H1 (cell line): Measurements from ENCODE around the gene PLXNA3. TPM values are rescaled to one million over a fixed set of nuclear protein-coding genes. Genes with fewer than 3 reads are reported as not detected.

Source experiments
- CTCF ChIA-PET: fragments of 300-600 bp; sonication (Branson Sonifier 250); formaldehyde crosslinking; loops from one replicate; lab custom pipeline; 2021; ENCODE audit not compliant: partially characterized antibody; lab: Charles Lee
- POLR2A ChIA-PET: fragments of 300-600 bp; sonication (Branson Sonifier 250); formaldehyde crosslinking; loops from one replicate; lab custom pipeline; 2021; ENCODE audit warnings: inconsistent platforms; ENCODE audit not compliant: partially characterized antibody; lab: Charles Lee
- DNase-seq, 2 experiments: peaks; one replicate each; pipeline versions ENCODE4 v3.0.0 to v3.0.0-alpha.2; 2010 to 2022; ENCODE audit warnings: low spot score in 2 of 2, low read depth in 1 of 2, mixed read lengths in 1 of 2
- FAIRE-seq: peaks from 2 replicates; lab custom pipeline; 2011; peaks lifted over from hg19 to GRCh38; lab: Jason Lieb, UNC
- H2AFZ ChIP-seq: 2 replicates; pipeline ENCODE4 v1.8.1; 2012; ENCODE audit warnings: low read length, inconsistent platforms
- H2AK5ac ChIP-seq: 2 replicates; pipeline ENCODE4 v1.6.1; 2013; ENCODE audit warnings: low read depth, low read length
- H2BK120ac ChIP-seq: replicated peaks from 2 replicates; pipeline ENCODE3; 2013; ENCODE audit warnings: low read depth, low read length, inconsistent platforms
- H2BK12ac ChIP-seq: 2 replicates; pipeline ENCODE4 v1.6.1; 2013; ENCODE audit warnings: low read depth, low read length
- H2BK15ac ChIP-seq: 2 replicates; pipeline ENCODE4 v1.6.1; 2013; ENCODE audit warnings: low read length
- H2BK20ac ChIP-seq: 2 replicates; pipeline ENCODE4 v1.6.1; 2013; ENCODE audit warnings: low read length
- H2BK5ac ChIP-seq: 2 replicates; pipeline ENCODE4 v1.6.1; 2013; ENCODE audit warnings: low read depth, low read length
- H3K14ac ChIP-seq: 2 replicates; pipeline ENCODE4 v1.6.1; 2013; ENCODE audit warnings: inconsistent platforms; ENCODE audit not compliant: insufficient read length
- H3K18ac ChIP-seq: 2 replicates; pipeline ENCODE4 v1.6.1; 2013; ENCODE audit warnings: low read length; ENCODE audit errors: extremely low read depth
- H3K23ac ChIP-seq: 2 replicates; pipeline ENCODE4 v1.6.1; 2013; ENCODE audit warnings: inconsistent platforms; ENCODE audit not compliant: insufficient read length
- H3K23me2 ChIP-seq: 2 replicates; pipeline ENCODE4 v1.6.1; 2013; ENCODE audit warnings: low read depth, low read length
- H3K27ac ChIP-seq: 2 replicates; pipeline ENCODE4 v1.6.1; 2011; ENCODE audit warnings: low read depth, low read length, inconsistent platforms
- H3K27me3 ChIP-seq, 4 experiments: replicated peaks in 1 of 4; 1 replicate in 1 of 4; 2 replicates in 3 of 4; pipeline versions ENCODE4 v1.6.1 to v1.8.1; 2011 to 2013; ENCODE audit warnings: low read length in 3 of 4, mild to moderate bottlenecking in 3 of 4, inconsistent platforms in 2 of 4, mixed read lengths in 2 of 4, moderate library complexity in 1 of 4; ENCODE audit not compliant: control insufficient read depth in 3 of 4, insufficient read depth in 3 of 4; ENCODE audit errors: extremely low read depth in 1 of 4
- H3K36me3 ChIP-seq, 4 experiments: 2 replicates each; pipeline versions ENCODE4 v1.6.1 to v1.8.1; 2011 to 2013; ENCODE audit warnings: mild to moderate bottlenecking in 4 of 4, low read length in 3 of 4, moderate library complexity in 2 of 4, control low read depth in 1 of 4, inconsistent platforms in 1 of 4; ENCODE audit not compliant: insufficient read depth in 4 of 4, control insufficient read depth in 2 of 4
- H3K4ac ChIP-seq: replicated peaks from 2 replicates; pipeline ENCODE3; 2013; ENCODE audit warnings: low read length, low read depth, mixed read lengths, inconsistent platforms; ENCODE audit not compliant: insufficient read length
- H3K4me1 ChIP-seq, 4 experiments: replicated peaks in 1 of 4; 1 replicate in 1 of 4; 2 replicates in 3 of 4; pipeline versions ENCODE4 v1.6.1 to v1.8.1; 2011 to 2013; ENCODE audit warnings: low read length in 3 of 4, inconsistent platforms in 2 of 4, mixed read lengths in 1 of 4; ENCODE audit not compliant: insufficient read depth in 4 of 4, control insufficient read depth in 3 of 4
- H3K4me2 ChIP-seq, 2 experiments: 2 replicates each; pipeline versions ENCODE4 v1.6.1 to v1.8.1; 2011 to 2013; ENCODE audit warnings: low read depth in 2 of 2, low read length in 2 of 2, control low read depth in 1 of 2, inconsistent platforms in 1 of 2, mild to moderate bottlenecking in 1 of 2; ENCODE audit not compliant: insufficient read depth in 1 of 2
- H3K4me3 ChIP-seq, 4 experiments: fragments of 200-600, 300-600 bp in 1 of 4; sonication (generic), shearing (Covaris generic), sonication (Bioruptor Twin) in 1 of 4; 2 replicates each; pipeline versions ENCODE4 v1.5.1 to v1.8.1; 2011 to 2016; ENCODE audit warnings: low read length in 4 of 4, low read depth in 3 of 4, control low read depth in 2 of 4, inconsistent platforms in 2 of 4, mild to moderate bottlenecking in 2 of 4, mixed read lengths in 1 of 4, moderate library complexity in 1 of 4; ENCODE audit not compliant: insufficient read depth in 2 of 4; ENCODE audit errors: extremely low read depth in 1 of 4
- H3K56ac ChIP-seq: replicated peaks from 2 replicates; pipeline ENCODE3; 2013; ENCODE audit warnings: low read depth, mild to moderate bottlenecking, mixed read lengths, low read length, inconsistent platforms; ENCODE audit not compliant: insufficient read length
- H3K79me1 ChIP-seq: 2 replicates; pipeline ENCODE4 v1.6.1; 2013; ENCODE audit warnings: low read depth, low read length, control low read depth
- H3K79me2 ChIP-seq, 2 experiments: 2 replicates each; pipeline versions ENCODE4 v1.6.1 to v1.8.1; 2012 to 2013; ENCODE audit warnings: low read length in 2 of 2, mild to moderate bottlenecking in 2 of 2, inconsistent platforms in 1 of 2; ENCODE audit not compliant: insufficient read depth in 2 of 2, control insufficient read depth in 1 of 2
- H3K9ac ChIP-seq, 4 experiments: replicated peaks in 1 of 4; 1 replicate in 1 of 4; 2 replicates in 3 of 4; pipeline versions ENCODE4 v1.6.1 to v1.8.1; 2011 to 2013; ENCODE audit warnings: low read depth in 3 of 4, low read length in 3 of 4, control low read depth in 2 of 4, mild to moderate bottlenecking in 2 of 4, moderate library complexity in 2 of 4, inconsistent platforms in 1 of 4; ENCODE audit errors: extremely low read depth in 1 of 4
- H3K9me3 ChIP-seq, 2 experiments: 2 replicates each; pipeline versions ENCODE4 v1.6.1 to v1.8.1; 2012 to 2013; ENCODE audit warnings: mild to moderate bottlenecking in 2 of 2, moderate library complexity in 2 of 2, control low read depth in 1 of 2, inconsistent platforms in 1 of 2, low read depth in 1 of 2, low read length in 1 of 2, mixed read lengths in 1 of 2; ENCODE audit not compliant: insufficient read depth in 2 of 2
- H4K20me1 ChIP-seq, 2 experiments: replicated peaks in 1 of 2; 2 replicates each; pipeline versions ENCODE3 to v1.8.1; 2011 to 2013; ENCODE audit warnings: inconsistent platforms in 2 of 2, low read length in 2 of 2, mild to moderate bottlenecking in 1 of 2; ENCODE audit not compliant: insufficient read depth in 2 of 2, control insufficient read depth in 1 of 2
- H4K5ac ChIP-seq: 2 replicates; pipeline ENCODE4 v1.6.1; 2013; ENCODE audit warnings: low read length, low read depth, mixed read lengths, inconsistent platforms; ENCODE audit not compliant: insufficient read length
- H4K8ac ChIP-seq: 2 replicates; pipeline ENCODE4 v1.8.0; 2013; ENCODE audit warnings: mild to moderate bottlenecking, moderate library complexity, low read length, inconsistent platforms; ENCODE audit not compliant: insufficient read depth; ENCODE audit errors: extremely low read depth
- H4K91ac ChIP-seq: replicated peaks from 2 replicates; pipeline ENCODE3; 2013; ENCODE audit warnings: low read length, mixed read lengths, inconsistent platforms; ENCODE audit not compliant: insufficient read length
- HDAC2 ChIP-seq, 2 experiments: fragments of 300-600 bp in 1 of 2; sonication (generic) in 1 of 2; IDR thresholded peaks; 2 replicates each; pipeline ENCODE4 v1.6.1; 2011 to 2012; ENCODE audit warnings: low read depth in 2 of 2, low read length in 2 of 2, mild to moderate bottlenecking in 2 of 2, moderate library complexity in 2 of 2, borderline replicate concordance in 1 of 2, inconsistent platforms in 1 of 2
- KDM5A ChIP-seq: fragments of 200-600 bp; IDR thresholded peaks from 2 replicates; pipeline ENCODE4 v1.7.1; 2012; ENCODE audit warnings: mild to moderate bottlenecking, low read length, inconsistent platforms, mixed read lengths
- NRF1 ChIP-seq: IDR thresholded peaks from 2 replicates; pipeline ENCODE4 v1.6.1; 2011; ENCODE audit warnings: mild to moderate bottlenecking, low read depth, low read length, improper control_type of control experiment
- RNF2 ChIP-seq: fragments of 200-900, 300-1000 bp; sonication (generic); IDR thresholded peaks from 2 replicates; pipeline ENCODE4 v1.7.1; 2016; ENCODE audit warnings: borderline replicate concordance, low read depth, mild to moderate bottlenecking, antibody characterized with exemption, low read length; ENCODE audit not compliant: poor library complexity, severe bottlenecking; ENCODE audit errors: missing control alignments
- TBP ChIP-seq: IDR thresholded peaks from 2 replicates; pipeline ENCODE4 v1.6.1; 2011; ENCODE audit warnings: low read depth, low read length, improper control_type of control experiment
- TCF12 ChIP-seq: IDR thresholded peaks from 2 replicates; pipeline ENCODE4 v1.6.1; 2011; ENCODE audit warnings: low read depth, mild to moderate bottlenecking, low read length
- WGBS, 2 experiments: shearing (Covaris generic) in 1 of 2; methylation state at CpG; one replicate each; pipeline versions ENCODE4 v1.1.6 to v1.1.7; 2013 to 2015; ENCODE audit warnings: low lambda C conversion rate in 2 of 2, mixed read lengths in 2 of 2, inconsistent platforms in 1 of 2, low coverage in 1 of 2, missing lambda C conversion rate in 1 of 2; ENCODE audit not compliant: insufficient replicate concordance in 2 of 2, insufficient coverage in 1 of 2, insufficient read length in 1 of 2; ENCODE audit errors: extremely low coverage in 1 of 2, missing lambda C conversion rate in 1 of 2; 5-methylcytosine and 5-hydroxymethylcytosine counted together
- long read RNA-seq, 2 experiments: library from RNA in 1 of 2; library from capped mRNA in 1 of 2; stranded (forward); transcript quantifications; one replicate each; pipeline ENCODE4 v2.0.0, GENCODE V29; 2021; ENCODE audit warnings: inconsistent platforms in 1 of 2
- polyA minus RNA-seq, 3 experiments: library from RNA; depleted of rRNA, polyadenylated mRNA; stranded (reverse); fragments of >200 nt; gene quantifications; 1 replicate in 2 of 3; 2 replicates in 1 of 3; pipeline ENCODE4 v1.2.3, GENCODE V29; 2011
- polyA plus RNA-seq, 7 experiments: library from polyadenylated mRNA; depleted of rRNA in 3 of 7; stranded (reverse) in 5 of 7; unstranded in 2 of 7; fragments of >200 nt in 5 of 7; fragments of 200-250 nt in 2 of 7; gene quantifications; 1 replicate in 5 of 7; 2 replicates in 1 of 7; 4 replicates in 1 of 7; pipeline versions ENCODE4 v1.2.1 to v1.2.3, GENCODE V29; 2011 to 2013; ENCODE audit warnings: missing spikeins in 2 of 7, mixed read lengths in 2 of 7
- total RNA-seq: library from RNA; stranded (reverse); fragmentation: NEBNext Ultra II Directional; extraction: Animal tissue kit (Norgen Biotek cat#: 25700); gene quantifications from 2 replicates; pipeline ENCODE4 v1.2.1, GENCODE V29; 2021

The PLXNA3 gene
- 18.2 and 23.5 TPM in 2 replicates for total RNA-seq
- polyA plus RNA-seq (2011; rRNA removed) = 10.7 and 23.5 TPM in 2 replicates
- 8.6 TPM for polyA plus RNA-seq (2011; cell fraction: cytosol; rRNA removed)
- polyA plus RNA-seq (2011; cell fraction: nucleus; rRNA removed) = 114 TPM
- 10.0 to 23.3 TPM (median 21.7 TPM) in 4 replicates for polyA plus RNA-seq (2012, experiment 1 of 2)
- polyA plus RNA-seq (2012, experiment 2 of 2) = 6.6 TPM
- polyA plus RNA-seq (2013, experiment 1 of 2) = 12.6 TPM
- 9.0 TPM for polyA plus RNA-seq (2013, experiment 2 of 2)
- 7.2 and 16.0 TPM in 2 replicates for polyA minus RNA-seq (2011; rRNA and poly(A)+ RNA removed)
- 7.0 TPM for polyA minus RNA-seq (2011; cell fraction: cytosol; rRNA and poly(A)+ RNA removed)
- polyA minus RNA-seq (2011; cell fraction: nucleus; rRNA and poly(A)+ RNA removed) = 31.5 TPM
- long read RNA-seq, experiment 1, partial matches to known transcripts = 3 of 5 reads
- long read RNA-seq, experiment 1, other reads (novel, unspliced or antisense) = 1 of 5 reads
- long read RNA-seq, experiment 2 = 0 reads

DNA sequence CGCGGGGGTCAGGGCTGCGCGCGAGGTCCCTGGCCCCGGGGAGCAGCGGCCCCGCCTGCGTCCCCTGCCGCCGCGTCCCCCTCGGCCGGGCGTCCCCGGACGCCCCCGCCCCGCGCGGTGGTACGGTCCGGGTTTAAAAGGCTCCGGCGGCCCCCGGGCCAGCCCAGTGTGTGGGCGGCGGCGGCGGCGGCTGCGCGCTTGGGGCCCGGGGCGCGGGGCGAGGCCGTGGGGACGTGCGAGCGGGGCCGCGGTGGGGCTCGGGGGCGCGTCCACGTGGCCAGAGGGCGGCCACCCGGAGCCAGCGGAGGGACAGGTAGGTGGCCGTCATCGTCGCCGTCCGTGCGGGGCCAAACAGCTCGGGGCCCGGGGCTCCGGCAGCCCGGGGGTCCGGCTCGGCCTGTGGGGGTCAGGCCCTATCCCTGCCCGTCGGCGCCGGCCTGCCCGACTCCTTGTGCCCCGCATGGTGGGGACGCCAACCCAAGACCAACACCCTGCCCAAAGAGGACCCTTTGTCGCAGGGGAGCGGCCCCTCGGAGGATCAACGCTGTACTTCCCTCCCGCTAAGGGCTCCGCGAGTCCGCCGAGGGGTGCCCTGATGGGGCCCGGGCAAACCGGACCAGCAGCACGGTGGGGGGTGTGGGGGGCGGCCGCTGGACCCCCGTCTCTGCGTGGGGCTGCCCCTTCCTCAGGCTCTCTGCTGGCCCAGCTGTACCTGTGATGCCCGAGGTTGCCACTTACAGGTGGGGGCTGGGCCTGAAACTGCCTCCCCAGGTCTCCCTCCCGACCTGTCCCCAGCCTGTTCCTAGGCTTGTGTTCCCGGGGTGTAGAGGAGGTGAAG is at the start of gene PLXNA3:
Gene PLXNA3 (plus strand): TSS at position 166 of the 838 bp plus-strand sequence. CDS start 1,903 bp downstream, outside the sequence.
- H2BK12ac ChIP-seq = no peak within 1 kb of the TSS
- H2BK15ac ChIP-seq = no peak within 1 kb of the TSS
- CTCF ChIA-PET = interaction anchor here (1.3 to 2.3 kb wide), 2 partner anchors 14 to 26 kb away, joined by 3 to 11 read pairs; no protein-coding TSS in a partner anchor
- H3K14ac ChIP-seq = no peak within 1 kb of the TSS
- no peak for FAIRE-seq
- H4K8ac ChIP-seq = peak within 1 kb of the TSS; percentile 79; the same call in 1 of the 2 replicates
- no peaks in the 10 kb centered on the region for H3K9me3 ChIP-seq
- peak in 1 of 2 experiments; percentile 62 for DNase-seq
- H3K18ac ChIP-seq = no peak within 1 kb of the TSS; the same call in 1 of the 2 replicates
- H3K27ac ChIP-seq = no peak within 1 kb of the TSS
- H4K91ac ChIP-seq = no peak within 1 kb of the TSS
- no peak within 1 kb of the TSS for H2BK120ac ChIP-seq
- no peak within 1 kb of the TSS for H4K5ac ChIP-seq
- no peaks in the 10 kb centered on the region for H4K20me1 ChIP-seq
- H3K9ac ChIP-seq = peak within 1 kb of the TSS in 3 of 4 experiments; percentile 13 to 69 (median 43)
- peaks cover 0 to 3% (median 0%) of the 10 kb centered on the region in 4 experiments; a peak in 1 of 7 replicates for H3K27me3 ChIP-seq
- no peak within 1 kb of the TSS for H2AFZ ChIP-seq
- no peak within 1 kb of the TSS for H2BK5ac ChIP-seq
- no peaks in the 10 kb centered on the region; the same call in 1 of the 2 replicates for H3K23me2 ChIP-seq
- no peak within 1 kb of the TSS for H2BK20ac ChIP-seq
- no peaks in the 10 kb centered on the region for H3K79me2 ChIP-seq
- H3K23ac ChIP-seq = no peak within 1 kb of the TSS
- peak within 1 kb of the TSS; percentile 47 to 71 (median 58) for H3K4me3 ChIP-seq
- 12% methylated on average over 3 of the region's 88 CpGs; no CpG with 5 or more reads in 1 of the 2 experiments for whole genome bisulfite sequencing, 2 experiments
- peaks cover 0 to 2% (median 0%) of the 10 kb centered on the region in 4 experiments; a peak in 2 of 7 replicates for H3K4me1 ChIP-seq
- POLR2A ChIA-PET = interaction anchor here (0.8 to 2.8 kb wide), 13 partner anchors 9 to 87 kb away, joined by 3 to 14 read pairs (median 4); partner anchors contain the start of genes RPL10 and UBL4A
- no peak within 1 kb of the TSS for H3K56ac ChIP-seq
- H3K36me3 ChIP-seq = peaks cover 0 to 4% (median 0%) of the 10 kb centered on the region in 4 experiments; a peak in 4 of 8 replicates
- peak within 1 kb of the TSS; percentile 71 to 77 for H3K4me2 ChIP-seq
- H3K4ac ChIP-seq = no peak within 1 kb of the TSS
- no peaks in the 10 kb centered on the region for H3K79me1 ChIP-seq
- no peak within 1 kb of the TSS for H2AK5ac ChIP-seq
- TF ChIP-seq TCF12 = no peak
- no peak for TF ChIP-seq HDAC2 (IDR thresholded peaks at IDR 0.05; ENCODE audit: borderline replicate concordance in 1 of 2, low read depth in 2 of 2, low read length in 2 of 2)
- no peak for TF ChIP-seq NRF1
- no peak for TF ChIP-seq RNF2
- no peak for TF ChIP-seq KDM5A
- peak; percentile 71; the same call in 1 of the 2 replicates for TF ChIP-seq TBP
